ENCODE results near the gene DACT2. TPM values are rescaled to one million over a fixed set of nuclear protein-coding genes. Genes with fewer than 3 reads are reported as not detected.
"Not testable (repeated sequence)": the region's sequence is repeated elsewhere in the genome, so short reads cannot be mapped to it uniquely, and the experiment has no call there.

DACT2 gene
- total RNA-seq, 1 experiment from 2014 or later, result not detected

DNA sequence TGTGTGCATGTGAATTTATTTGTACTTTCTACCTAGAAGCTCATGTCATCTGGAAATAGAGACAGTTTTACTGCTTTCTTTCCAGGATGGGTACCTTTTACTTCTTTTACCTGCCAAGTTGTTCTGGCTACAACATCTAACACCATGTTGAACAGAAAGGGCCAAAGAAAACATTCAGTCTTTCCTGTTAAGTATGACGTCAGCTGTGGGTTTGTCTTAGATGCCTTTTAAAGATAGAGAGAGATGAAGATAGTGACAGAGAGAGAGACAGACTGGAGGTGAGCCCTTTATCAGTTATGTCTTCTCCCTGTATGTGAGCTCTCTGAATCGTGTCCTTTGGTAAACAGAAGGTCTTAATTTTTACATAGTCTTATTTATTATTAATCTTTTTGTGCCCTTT lies 3.4 kb upstream of the DACT2 start:
- DNase-seq (ENCODE audit: low read depth), result no peak

- no peak for DNase-seq (ENCODE audit: low read depth)
Measured at GRCh38 chr6:168320634-168321033, 1.1 kb upstream of the DACT2 start.

- DNase-seq (ENCODE audit: low read depth), result no peak
Measured at GRCh38 chr6:168318579-168319278, 848 bp downstream of the DACT2 start.

DNA sequence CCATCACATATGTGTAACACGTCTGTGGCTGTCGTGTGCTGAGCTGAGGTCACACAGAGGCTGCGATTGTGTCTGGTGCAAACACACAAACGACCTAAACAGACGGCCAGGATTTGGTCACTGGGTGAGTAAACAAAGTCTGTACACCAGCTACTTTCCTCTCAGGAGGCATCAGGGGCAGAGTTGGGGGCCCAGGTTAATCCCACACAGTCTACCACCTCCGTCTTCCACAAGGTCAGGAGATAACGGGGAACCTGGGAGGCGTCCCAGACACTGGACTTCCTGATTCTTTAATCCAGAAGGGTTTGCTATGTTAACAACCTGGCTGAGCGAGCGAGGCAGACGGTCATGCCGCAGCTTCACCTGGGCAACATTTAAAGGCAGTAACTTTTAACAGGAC lies 1.5 kb downstream of the DACT2 start:
- no peak for DNase-seq (ENCODE audit: low read depth)

DNA sequence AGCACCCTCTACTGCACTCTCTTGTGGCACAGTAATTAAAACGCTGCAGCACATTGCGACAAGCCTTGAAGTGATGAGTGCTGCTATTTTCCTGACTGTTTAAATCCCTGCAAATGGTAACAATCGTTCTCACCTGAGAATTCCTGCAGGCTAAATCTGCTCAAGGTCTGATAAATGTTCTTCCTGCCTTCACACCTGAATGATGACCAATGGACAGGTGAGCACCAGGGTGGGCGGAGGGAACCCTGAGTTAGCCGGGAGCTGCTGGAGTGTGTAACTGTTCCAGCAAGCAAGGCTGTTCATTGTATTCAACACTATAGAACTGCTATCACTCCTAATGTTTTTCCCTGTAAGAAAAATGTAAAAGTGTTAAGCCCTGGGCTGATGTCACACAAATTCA lies 4.0 kb downstream of the DACT2 start:
- DNase-seq (ENCODE audit: low read depth), result no peak

DNA sequence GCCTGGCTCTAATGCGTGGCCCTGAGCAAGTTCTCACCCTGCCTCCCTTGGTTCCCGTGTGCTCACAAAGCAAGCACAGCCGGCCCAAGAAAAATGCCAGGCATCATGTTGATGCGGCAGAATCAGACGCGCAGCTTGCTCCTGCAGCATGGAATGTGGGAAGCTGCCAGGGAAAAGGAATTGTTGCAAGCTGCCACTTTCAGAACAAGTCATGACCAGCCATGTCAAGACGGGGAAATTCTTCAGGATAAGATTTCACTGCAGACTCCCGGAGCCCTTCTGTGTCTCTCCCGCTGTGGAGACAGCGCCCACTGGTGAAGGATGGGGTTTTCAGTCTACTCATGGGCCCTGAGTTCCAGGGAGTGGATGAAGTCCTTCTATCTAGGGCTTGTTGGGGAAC lies 4.6 kb downstream of the DACT2 start:
- no peak for DNase-seq (ENCODE audit: low read depth)

- DNase-seq (ENCODE audit: low read depth), result no peak
Measured at GRCh38 chr6:168314021-168314420, 5.6 kb downstream of the DACT2 start.

GRCh38 chr6:168313431-168314011 lies 6.1 kb downstream of the DACT2 start:
- no peak for DNase-seq (ENCODE audit: low read depth)

- not testable (repeated sequence) for DNase-seq (ENCODE audit: low read depth)
Measured at GRCh38 chr6:168312125-168312507, 7.5 kb downstream of the DACT2 start.

- no peak for DNase-seq (ENCODE audit: low read depth)
Measured at GRCh38 chr6:168311410-168312124, 8.0 kb downstream of the DACT2 start.

GRCh38 chr6:168310945-168311344 lies 8.6 kb downstream of the DACT2 start:
- no peak for DNase-seq (ENCODE audit: low read depth)

- no peak for DNase-seq (ENCODE audit: low read depth)
Measured at GRCh38 chr6:168310403-168310802, 9.2 kb downstream of the DACT2 start.

- no peak for DNase-seq (ENCODE audit: low read depth)
Measured at GRCh38 chr6:168309997-168310396, 9.6 kb downstream of the DACT2 start.

- DNase-seq (ENCODE audit: low read depth), result no peak
Measured at GRCh38 chr6:168309183-168309582, 10.4 kb downstream of the DACT2 start.

- no peak for DNase-seq (ENCODE audit: low read depth)
Measured at GRCh38 chr6:168308390-168309144, 11.0 kb downstream of the DACT2 start.

DNA sequence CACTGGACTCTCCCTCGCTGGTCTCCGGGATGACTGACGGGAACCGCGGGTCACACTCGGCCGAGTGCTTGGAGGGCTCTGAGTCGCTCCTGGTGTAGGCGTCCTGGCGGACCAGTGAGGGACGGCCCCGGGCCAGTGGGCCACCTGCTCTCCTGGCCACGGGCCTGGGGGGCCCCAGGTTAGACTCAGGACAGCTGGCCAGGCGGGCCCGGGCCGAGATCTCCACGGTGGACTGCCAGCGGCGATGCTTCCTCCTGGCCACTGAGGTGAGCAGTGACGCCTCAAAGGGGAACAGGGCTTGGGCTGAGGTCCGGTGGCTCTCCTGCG lies 11.9 kb downstream of the DACT2 start:
- DNase-seq (ENCODE audit: low read depth), result no peak

DNA sequence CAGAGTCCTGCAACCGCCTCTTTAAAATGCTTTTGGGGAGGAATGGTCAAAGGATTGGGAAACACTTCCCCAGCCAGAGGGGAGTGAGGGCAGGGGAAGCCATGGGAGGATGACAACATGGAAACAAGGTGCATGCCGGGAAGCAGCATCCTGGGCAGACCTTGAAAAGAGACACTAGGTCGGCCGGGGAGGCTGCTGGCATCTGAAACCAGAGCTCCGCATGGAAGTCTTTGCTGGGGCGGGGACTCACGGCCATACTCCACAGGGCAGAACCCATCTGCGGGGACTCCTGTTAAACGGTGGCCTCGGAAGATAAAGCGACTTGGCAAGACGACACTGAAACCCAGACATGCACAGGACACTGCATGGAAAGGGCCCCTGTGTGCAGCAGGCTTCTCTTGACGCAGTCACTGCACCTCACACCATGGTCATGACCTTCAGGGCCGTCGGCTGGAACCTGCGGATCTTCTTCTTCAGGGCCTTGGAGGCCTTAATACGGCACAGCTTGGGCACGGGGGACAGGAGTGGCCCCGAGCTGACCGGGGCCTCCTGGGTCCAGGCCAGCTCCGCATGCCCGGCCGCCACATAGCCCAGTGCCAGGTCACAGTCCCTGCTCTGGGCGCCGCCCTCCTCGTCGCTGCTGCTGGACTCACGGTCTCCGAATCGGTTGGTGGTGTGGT lies 12.4 kb downstream of the DACT2 start:
- no peak for DNase-seq (ENCODE audit: low read depth)

DNA sequence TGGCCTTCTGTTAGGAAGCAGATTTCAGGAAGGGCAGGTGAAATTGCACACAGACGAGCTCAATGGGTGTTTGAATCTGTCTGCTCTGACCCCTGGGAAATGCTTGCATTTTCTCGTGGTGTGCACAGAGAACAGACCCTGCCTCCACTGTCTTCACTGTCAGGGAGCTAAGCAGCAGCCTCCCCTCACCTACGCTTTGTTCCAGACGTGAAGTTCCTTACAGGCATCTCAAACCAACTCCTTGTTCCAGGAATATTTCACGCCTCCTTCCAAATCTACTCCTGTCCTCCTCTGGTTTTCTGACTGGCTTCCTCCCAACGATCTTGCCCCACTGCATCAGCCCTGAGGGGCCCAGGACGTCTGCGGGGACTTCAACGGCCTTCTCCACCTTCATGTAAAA lies 13.7 kb downstream of the DACT2 start:
- DNase-seq (ENCODE audit: low read depth), result no peak

DNA sequence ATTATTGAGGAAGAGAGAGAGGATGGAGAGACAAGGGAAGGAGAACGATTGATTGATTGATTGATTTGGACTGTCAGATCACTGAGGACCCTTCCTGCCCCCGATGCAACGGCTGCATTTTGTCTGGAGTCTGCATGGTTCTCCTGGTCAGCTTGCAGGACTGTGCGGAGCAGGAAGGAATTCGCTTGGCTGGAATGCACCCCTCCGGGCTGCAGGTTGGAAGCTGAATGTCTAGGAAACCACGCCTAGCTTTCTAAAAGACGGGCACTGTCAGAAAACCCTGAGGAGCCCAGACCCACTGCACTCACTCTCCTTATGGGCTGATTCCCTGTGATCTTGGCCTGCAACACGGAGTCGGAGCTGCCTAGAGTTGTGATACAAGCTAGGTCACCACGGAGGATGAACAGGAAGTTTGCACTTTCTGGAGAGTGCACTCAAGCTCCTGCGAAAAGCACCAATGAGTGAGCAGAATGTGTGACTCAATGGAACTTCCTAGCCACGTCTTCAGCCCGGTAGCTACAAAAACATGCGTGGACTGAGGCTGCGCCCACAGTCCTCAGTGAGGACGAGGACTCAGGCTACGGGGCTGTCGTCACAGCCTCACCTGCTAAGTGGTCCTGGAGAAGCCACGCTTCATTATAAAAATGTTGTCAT lies 14.4 kb downstream of the DACT2 start:
- DNase-seq (ENCODE audit: low read depth), result no peak

- no peak for DNase-seq (ENCODE audit: low read depth)
Measured at GRCh38 chr6:168304752-168305015, 14.9 kb downstream of the DACT2 start.

- DNase-seq (ENCODE audit: low read depth), result no peak
Measured at GRCh38 chr6:168303982-168304751, 15.4 kb downstream of the DACT2 start.

Data from Daoy (cell line).